Astrocyte (in vitro differentiated cells and primary cell): ENCODE results near the gene GADD45B.

Source experiments
- EZH2 ChIP-seq: IDR thresholded peaks from 2 replicates; pipeline ENCODE4 v1.6.1; 2012; ENCODE audit warnings: mild to moderate bottlenecking, low read length, inconsistent platforms; ENCODE audit not compliant: insufficient read depth
- TF ChIP-seq, protein P1 (sequence below): IDR thresholded peaks from 2 replicates; pipeline ENCODE4 v1.5.1; 2011; ENCODE audit warnings: low read depth, mild to moderate bottlenecking, inconsistent platforms, low read length, moderate library complexity; ENCODE audit not compliant: insufficient read depth

DNA sequence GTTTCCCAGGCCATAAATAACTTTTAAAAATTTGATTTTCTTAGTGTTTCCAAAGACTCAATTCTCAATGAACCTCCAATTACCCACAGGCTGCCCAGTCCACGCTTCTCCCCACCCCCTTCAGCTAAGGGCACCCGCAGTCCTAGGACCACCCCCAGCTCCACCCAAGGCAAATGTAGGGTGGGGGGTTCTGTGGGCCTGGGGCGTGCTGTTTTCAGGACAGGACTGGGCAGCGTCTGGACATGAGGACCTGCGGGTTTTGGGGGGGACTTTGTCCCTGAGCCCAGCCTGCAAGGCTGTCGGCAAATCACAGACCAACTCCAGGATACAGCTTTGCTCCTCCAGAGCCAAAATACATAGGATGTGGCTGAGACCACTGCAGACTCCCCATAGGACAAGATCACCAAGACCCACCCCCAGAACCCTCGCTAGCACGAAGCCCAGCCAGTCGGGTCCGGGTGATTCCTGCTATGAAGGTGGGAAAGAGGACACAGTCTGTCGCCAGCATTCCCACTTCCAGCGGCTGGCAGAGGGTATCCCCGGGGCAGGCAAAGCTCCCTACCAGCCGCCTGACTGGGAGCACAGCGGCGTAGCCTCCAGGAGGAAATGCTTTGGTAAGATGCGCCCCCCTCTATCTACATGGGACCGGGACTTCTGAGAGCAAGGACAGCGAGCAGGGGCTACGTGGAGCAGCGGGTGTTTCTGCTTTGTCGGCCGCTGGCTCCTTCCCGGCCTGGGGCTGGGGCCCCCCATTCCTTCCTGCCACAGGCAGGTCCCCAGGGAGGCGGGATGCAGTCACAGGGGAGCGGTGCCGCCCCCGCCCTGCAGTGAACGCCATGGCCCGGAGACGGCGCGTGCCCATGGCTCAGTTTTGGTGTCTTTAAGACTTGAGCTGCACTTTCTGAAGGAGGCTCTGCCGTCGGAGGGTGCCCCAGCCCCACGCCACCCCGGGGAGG lies 46.9 kb upstream of the GADD45B start:
- TF ChIP-seq, protein P1, sequence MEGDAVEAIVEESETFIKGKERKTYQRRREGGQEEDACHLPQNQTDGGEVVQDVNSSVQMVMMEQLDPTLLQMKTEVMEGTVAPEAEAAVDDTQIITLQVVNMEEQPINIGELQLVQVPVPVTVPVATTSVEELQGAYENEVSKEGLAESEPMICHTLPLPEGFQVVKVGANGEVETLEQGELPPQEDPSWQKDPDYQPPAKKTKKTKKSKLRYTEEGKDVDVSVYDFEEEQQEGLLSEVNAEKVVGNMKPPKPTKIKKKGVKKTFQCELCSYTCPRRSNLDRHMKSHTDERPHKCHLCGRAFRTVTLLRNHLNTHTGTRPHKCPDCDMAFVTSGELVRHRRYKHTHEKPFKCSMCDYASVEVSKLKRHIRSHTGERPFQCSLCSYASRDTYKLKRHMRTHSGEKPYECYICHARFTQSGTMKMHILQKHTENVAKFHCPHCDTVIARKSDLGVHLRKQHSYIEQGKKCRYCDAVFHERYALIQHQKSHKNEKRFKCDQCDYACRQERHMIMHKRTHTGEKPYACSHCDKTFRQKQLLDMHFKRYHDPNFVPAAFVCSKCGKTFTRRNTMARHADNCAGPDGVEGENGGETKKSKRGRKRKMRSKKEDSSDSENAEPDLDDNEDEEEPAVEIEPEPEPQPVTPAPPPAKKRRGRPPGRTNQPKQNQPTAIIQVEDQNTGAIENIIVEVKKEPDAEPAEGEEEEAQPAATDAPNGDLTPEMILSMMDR: no peak
- TF ChIP-seq EZH2: no peak
